D721Med (cell line): ENCODE results near the gene ENOSF1.

ENCODE experiments used
- DNase-seq: peaks from one replicate; pipeline ENCODE4 v3.0.0; 2011; ENCODE audit warnings: low spot score; ENCODE audit not compliant: insufficient read length
- FAIRE-seq: peaks from 2 replicates; lab custom pipeline; 2011; peaks lifted over from hg19 to GRCh38; lab: Jason Lieb, UNC
- CTCF ChIP-seq: IDR thresholded peaks from 2 replicates; pipeline ENCODE4 v1.5.1; 2012; ENCODE audit warnings: mild to moderate bottlenecking, control low read depth; ENCODE audit not compliant: insufficient read depth; ENCODE audit errors: missing control alignments

ENOSF1 gene

GRCh38 chr18:673769-674168 is 38.7 kb downstream of the ENOSF1 start:
- FAIRE-seq = peak; percentile 51

GRCh38 chr18:673317-673716 is 39.1 kb downstream of the ENOSF1 start:
- DNase-seq = no peak
- FAIRE-seq = no peak
- TF ChIP-seq CTCF = no peak

More at GRCh38 chr18:673769-674168, 38.7 kb downstream of the ENOSF1 start:
- TF ChIP-seq CTCF = no peak
- no peak for DNase-seq

GRCh38 chr18:671405-671804 is 41.0 kb downstream of the ENOSF1 start:
- DNase-seq (no peak), FAIRE-seq (no peak)
- TF ChIP-seq CTCF = no peak

- no peak for FAIRE-seq
- no peak for TF ChIP-seq CTCF
- no peak for DNase-seq
Measured at GRCh38 chr18:670522-670921, 41.9 kb downstream of the ENOSF1 start.

- no peak for TF ChIP-seq CTCF
- FAIRE-seq (no peak), DNase-seq (no peak)
Measured at GRCh38 chr18:669077-669476, 43.4 kb downstream of the ENOSF1 start.

GRCh38 chr18:668260-668659 is 44.2 kb downstream of the ENOSF1 start:
- FAIRE-seq (peak; percentile 32), DNase-seq (no peak)
- TF ChIP-seq CTCF = no peak

GRCh38 chr18:666628-667027 is 45.8 kb downstream of the ENOSF1 start:
- TF ChIP-seq CTCF = no peak
- no peak for DNase-seq
- FAIRE-seq = no peak
